HG03135 (cell line): Measurements from ENCODE around the gene CMTR1.
"Not testable (repeated sequence)": the region's sequence is repeated elsewhere in the genome, so short reads cannot be mapped to it uniquely, and the experiment has no call there.

ENCODE experiments used
- ATAC-seq: cut with Tn5 transposase; IDR thresholded peaks from one replicate; pipeline ENCODE4 v1.9.1; 2021; ENCODE audit warnings: mild to moderate bottlenecking, moderate library complexity; ENCODE audit not compliant: unreplicated experiment

Gene CMTR1, protein sequence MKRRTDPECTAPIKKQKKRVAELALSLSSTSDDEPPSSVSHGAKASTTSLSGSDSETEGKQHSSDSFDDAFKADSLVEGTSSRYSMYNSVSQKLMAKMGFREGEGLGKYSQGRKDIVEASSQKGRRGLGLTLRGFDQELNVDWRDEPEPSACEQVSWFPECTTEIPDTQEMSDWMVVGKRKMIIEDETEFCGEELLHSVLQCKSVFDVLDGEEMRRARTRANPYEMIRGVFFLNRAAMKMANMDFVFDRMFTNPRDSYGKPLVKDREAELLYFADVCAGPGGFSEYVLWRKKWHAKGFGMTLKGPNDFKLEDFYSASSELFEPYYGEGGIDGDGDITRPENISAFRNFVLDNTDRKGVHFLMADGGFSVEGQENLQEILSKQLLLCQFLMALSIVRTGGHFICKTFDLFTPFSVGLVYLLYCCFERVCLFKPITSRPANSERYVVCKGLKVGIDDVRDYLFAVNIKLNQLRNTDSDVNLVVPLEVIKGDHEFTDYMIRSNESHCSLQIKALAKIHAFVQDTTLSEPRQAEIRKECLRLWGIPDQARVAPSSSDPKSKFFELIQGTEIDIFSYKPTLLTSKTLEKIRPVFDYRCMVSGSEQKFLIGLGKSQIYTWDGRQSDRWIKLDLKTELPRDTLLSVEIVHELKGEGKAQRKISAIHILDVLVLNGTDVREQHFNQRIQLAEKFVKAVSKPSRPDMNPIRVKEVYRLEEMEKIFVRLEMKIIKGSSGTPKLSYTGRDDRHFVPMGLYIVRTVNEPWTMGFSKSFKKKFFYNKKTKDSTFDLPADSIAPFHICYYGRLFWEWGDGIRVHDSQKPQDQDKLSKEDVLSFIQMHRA

GRCh38 chr6:37432916-37433656 lies at the start of gene CMTR1:
Gene CMTR1, plus strand, starts transcription at chr6:37433221. Its CDS starts 2,409 bp downstream, at chr6:37435630.
- peak; percentile 85 for ATAC-seq

GRCh38 chr6:37388578-37388977 lies 44.4 kb upstream of the CMTR1 start:
- ATAC-seq = no peak

GRCh38 chr6:37389857-37390256 lies 43.2 kb upstream of the CMTR1 start:
- ATAC-seq = no peak

DNA sequence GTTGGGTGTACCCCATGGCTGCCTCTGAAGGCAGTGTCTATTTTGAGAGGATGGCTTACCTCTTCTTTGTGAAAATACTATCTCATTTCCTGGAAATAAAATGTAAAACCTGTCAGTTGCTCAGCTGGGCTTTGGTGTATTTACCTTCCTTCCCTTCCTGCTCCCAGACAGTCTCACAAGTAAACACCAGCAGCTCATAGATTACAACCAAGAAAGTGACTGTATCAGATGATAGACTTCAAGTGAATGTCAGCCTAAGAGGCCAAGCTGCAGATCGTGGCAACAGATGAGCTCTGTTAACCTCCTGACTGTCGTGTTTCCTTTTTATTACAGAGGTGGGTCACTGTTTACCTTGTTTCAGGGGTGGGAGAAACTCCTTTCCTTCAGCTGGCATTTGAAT lies 41.9 kb upstream of the CMTR1 start:
- no peak for ATAC-seq

DNA sequence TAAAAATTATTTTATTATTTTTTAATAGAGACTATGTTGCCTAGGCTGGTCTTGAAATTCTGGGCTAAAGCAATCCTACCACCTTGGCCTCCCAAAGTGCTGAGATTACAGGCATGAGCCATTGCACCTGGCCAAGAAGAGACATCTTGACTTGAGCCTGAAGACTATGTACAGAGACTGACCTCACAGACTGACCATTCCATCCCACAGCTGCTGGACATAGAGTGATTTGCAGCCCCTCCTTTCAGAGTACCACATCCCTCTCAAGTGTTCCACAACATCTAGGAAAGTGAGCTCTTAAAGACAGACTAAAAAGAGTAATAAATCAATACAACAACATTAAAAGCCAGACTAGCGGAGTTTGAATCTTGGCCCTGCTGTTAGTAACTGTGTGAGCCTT lies 40.2 kb upstream of the CMTR1 start:
- no peak for ATAC-seq

DNA sequence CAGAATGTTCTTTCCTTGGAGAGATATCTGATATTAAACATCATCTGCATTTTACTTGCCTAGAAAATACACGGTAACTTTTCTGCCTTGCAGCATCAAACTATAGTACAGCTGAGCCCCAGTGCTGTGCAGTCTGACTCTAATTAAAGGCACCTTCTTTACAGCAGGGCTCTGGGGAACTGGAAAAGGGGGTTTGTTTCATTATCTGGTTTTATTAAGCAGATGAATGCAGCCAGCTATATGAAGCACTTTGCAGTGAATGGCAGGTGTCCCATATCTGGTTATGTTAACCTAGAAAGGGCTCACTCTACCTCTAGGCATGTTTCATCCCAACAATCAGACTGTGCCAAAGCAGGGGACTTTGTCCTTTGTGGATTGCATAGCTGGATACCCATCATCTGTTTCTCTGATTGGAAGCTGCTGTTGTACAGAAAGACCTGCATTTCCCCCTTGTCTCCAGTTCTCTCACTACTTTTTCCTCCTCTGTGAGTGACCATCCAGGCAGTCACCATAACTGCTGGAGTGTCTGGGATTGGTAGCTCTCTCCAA lies 39.6 kb upstream of the CMTR1 start:
- ATAC-seq = no peak

- no peak for ATAC-seq
Measured at GRCh38 chr6:37396571-37397180, 36.3 kb upstream of the CMTR1 start.

GRCh38 chr6:37399131-37399530 lies 33.9 kb upstream of the CMTR1 start:
- no peak for ATAC-seq

DNA sequence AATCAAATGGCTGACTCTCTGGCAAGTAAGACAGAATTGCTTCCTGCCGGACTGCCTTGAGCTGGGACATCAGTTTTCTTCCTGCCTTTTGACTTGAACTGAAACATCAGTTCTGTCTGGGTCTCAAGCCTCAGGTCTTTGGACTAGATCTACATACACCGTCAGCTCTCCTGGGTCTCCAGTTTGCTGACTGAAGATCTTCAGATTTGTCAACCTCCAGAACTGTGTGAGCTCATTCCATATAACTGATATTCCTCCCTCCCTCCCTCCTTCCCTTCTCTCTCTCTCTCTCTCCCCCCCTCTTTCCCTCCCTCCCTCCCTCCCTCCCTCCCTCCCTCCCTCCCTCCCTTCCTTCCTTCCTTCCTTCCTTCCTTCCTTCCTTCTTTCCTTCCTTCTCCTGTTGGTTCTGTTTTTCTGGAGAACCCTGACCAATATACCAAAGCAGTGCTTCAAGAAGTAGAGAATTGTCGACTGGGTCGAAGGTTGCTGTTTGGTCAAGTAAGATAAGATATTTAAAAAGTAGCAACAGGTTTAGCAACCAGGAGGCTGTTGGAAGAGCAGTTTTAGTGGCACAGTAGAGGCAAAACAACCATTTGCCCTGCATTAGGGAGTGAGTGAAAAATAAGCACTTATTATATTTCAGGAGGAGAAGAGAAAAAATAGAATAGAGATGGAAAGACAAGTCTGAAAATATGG lies 33.1 kb upstream of the CMTR1 start:
- no peak for ATAC-seq

GRCh38 chr6:37401658-37402057 lies 31.4 kb upstream of the CMTR1 start:
- ATAC-seq = not testable (repeated sequence)

DNA sequence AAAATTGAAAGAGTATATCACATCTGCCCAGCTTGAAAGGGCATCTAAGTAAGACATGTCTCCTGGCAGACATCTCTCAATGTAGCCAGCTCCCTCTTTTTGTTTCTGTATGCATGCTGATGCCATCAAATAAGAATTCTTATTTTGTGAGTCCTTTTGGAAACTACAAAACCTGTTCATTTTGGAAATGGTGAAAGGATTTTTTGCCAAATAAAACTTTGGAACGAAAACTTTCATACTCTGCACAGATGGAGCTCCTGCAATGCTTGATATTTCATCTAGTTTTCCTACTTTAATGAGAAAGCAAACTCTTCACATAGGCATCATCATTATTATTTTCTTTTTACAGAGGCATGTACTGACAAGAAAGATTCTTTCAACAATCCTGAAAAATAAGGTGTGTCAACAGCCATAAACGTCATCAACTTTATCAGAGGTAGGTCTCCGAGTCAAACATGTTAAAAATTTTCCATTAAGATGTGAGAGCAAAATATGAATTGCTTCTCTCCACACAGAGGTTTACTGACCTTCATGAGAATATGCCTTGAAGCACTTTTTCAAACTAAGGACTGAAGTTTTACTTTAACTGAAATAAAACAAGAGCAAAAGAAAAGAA lies 26.2 kb upstream of the CMTR1 start:
- ATAC-seq = no peak

DNA sequence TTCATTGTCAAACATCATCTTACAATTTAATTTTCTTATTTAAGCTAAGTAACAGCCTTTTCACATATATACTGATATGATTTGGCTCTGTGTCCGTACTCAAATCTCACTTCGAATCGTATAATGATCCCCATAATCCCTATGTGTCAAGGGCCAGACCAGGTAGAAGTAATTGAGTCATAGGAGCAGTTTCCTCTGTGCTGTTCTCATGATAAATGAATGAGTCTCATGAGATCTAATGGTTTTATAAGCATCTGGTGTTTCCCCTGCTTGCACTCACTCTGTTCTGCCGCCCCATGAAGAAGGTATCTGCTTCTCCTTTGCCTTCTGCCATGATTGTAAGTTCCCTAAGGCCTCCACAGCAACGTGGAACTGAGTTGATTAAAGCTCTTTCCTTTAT lies 25.1 kb upstream of the CMTR1 start:
- no peak for ATAC-seq

- ATAC-seq = no peak
Measured at GRCh38 chr6:37409501-37409900, 23.5 kb upstream of the CMTR1 start.

- no peak for ATAC-seq
Measured at GRCh38 chr6:37417393-37417792, 15.6 kb upstream of the CMTR1 start.

DNA sequence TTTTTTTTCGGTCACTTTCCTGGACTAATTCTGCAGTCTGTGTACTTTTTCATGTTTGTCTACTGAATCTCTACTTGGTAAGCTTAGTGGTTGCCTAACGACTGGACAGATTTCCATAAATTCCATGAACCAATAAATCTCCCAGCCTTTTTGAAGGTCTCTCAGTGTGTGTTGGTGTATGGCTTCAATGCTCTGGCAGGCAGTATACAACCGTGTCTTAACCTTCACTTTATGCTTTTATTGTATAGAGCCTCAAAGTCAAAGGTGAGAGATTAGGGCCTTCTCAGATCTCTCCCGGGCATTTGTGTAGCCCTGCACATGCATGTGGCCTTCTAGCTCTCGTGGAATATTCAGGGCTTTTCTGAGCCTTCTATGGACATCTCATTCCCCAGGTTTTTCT lies 14.3 kb upstream of the CMTR1 start:
- ATAC-seq = no peak

- ATAC-seq = no peak
Measured at GRCh38 chr6:37426058-37426944, 6.7 kb upstream of the CMTR1 start.

DNA sequence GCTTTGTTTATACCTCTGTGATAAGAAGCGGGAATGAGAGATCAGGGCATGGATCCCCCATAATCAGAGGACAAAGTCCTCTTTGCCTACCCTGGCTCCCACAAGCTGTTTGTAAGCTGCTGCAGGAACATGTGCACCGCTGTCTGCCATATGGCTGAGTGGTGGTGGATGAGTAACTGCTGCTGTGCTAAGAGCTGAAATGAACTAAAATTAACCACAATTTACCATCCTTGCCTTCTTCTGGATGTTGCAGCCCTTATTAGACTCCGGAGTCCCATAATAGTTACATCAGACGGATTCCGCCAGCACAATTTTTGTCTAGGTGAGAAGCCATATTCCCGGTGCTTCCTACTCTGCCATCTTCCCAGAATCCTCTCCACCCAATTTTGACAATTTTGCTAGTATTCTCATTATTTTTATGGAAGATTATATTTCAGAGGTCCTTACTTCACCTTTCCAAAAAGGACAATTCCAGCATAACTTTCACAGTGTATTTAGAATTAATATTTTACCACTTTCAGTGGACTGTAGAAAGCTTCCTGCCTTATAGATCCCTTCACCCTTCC lies 6.0 kb upstream of the CMTR1 start:
- no peak for ATAC-seq

DNA sequence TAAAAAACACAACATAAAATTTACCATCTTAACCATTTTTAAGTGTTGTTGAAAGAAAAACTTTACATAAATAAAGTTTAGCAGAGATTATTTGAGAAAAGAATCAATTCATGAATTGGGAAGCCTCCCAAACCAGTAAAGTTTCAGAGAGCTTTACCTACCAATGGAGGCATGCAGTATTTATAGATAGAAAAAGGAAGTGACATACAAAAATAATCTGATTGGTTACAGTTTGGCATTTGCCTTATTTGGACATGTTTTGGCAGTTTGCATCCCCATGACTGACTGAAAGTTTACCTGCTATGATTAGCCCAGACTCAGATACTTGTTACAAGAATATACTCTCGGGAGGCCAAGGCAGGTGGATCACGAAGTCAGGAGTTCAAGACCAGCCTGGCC lies 3.7 kb upstream of the CMTR1 start:
- no peak for ATAC-seq
